ENCODE data around the gene SCN10A.

DNA sequence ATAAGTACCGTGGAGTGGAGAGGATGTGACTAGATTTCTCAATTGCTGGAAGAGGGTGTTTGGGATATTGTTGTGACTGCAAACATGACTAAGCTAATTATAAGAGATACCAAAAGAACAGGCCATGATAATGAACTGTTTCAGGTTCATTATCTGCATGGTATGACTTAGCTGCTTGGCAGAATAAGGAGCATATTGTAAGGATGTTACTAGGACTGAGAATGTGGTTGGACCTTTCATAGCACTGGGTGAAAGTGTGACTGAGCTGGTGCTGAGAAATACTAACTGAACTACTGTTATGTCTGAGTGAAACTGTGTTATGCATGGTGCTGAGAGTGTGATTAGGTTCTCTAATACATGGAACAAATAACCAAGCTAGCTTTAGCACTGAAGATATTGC, 11.0 kb downstream of the SCN10A start:
- TF ChIP-seq, protein P1, sequence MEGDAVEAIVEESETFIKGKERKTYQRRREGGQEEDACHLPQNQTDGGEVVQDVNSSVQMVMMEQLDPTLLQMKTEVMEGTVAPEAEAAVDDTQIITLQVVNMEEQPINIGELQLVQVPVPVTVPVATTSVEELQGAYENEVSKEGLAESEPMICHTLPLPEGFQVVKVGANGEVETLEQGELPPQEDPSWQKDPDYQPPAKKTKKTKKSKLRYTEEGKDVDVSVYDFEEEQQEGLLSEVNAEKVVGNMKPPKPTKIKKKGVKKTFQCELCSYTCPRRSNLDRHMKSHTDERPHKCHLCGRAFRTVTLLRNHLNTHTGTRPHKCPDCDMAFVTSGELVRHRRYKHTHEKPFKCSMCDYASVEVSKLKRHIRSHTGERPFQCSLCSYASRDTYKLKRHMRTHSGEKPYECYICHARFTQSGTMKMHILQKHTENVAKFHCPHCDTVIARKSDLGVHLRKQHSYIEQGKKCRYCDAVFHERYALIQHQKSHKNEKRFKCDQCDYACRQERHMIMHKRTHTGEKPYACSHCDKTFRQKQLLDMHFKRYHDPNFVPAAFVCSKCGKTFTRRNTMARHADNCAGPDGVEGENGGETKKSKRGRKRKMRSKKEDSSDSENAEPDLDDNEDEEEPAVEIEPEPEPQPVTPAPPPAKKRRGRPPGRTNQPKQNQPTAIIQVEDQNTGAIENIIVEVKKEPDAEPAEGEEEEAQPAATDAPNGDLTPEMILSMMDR (IDR thresholded peaks at IDR 0.05): no peak
- TF ChIP-seq POLR2AphosphoS5 (IDR thresholded peaks at IDR 0.05) (no peak), POLR2A (IDR thresholded peaks at IDR 0.05) (no peak)
